CD4-positive, alpha-beta memory T cell (primary cell): ENCODE measurements around the gene HIVEP1. TPM values are rescaled to one million over a fixed set of nuclear protein-coding genes. Genes with fewer than 3 reads are reported as not detected.
A peak's percentile ranks its signal among the peaks of the same experiment; 100 is the strongest.

Source experiments
- CTCF ChIA-PET: fragments of 350-600 bp; sonication (Branson Sonifier 250); formaldehyde crosslinking; loops from one replicate; lab custom pipeline; 2021; ENCODE audit warnings: inconsistent platforms; ENCODE audit not compliant: partially characterized antibody; lab: Charles Lee
- POLR2A ChIA-PET: fragments of 350-600 bp; sonication (Branson Sonifier 250); formaldehyde crosslinking; loops from one replicate; lab custom pipeline; 2021; ENCODE audit not compliant: partially characterized antibody; lab: Charles Lee
- DNase-seq, 5 donors: peaks; one replicate each; pipeline versions ENCODE4 v3.0.0 to v3.0.0-alpha.2; 2020 to 2022; ENCODE audit warnings: mixed read lengths in 1 of 5
- H3K27ac ChIP-seq: one replicate; pipeline ENCODE4 v1.7.0; 2013; ENCODE audit warnings: low read depth, low read length
- H3K27me3 ChIP-seq: 2 replicates; pipeline ENCODE4 v1.7.0; 2013; ENCODE audit warnings: mild to moderate bottlenecking, low read length, moderate library complexity; ENCODE audit not compliant: insufficient read depth
- H3K36me3 ChIP-seq: 2 replicates; pipeline ENCODE4 v1.7.0; 2013; ENCODE audit warnings: mild to moderate bottlenecking, low read length, moderate library complexity; ENCODE audit not compliant: insufficient read depth
- H3K4me1 ChIP-seq: 2 replicates; pipeline ENCODE4 v1.7.0; 2013; ENCODE audit warnings: mild to moderate bottlenecking, low read length, moderate library complexity; ENCODE audit not compliant: insufficient read depth
- H3K4me3 ChIP-seq, 2 donors: one replicate each; pipeline ENCODE4 v1.7.0; 2013; ENCODE audit warnings: low read length in 2 of 2, mild to moderate bottlenecking in 1 of 2
- H3K9me3 ChIP-seq, 2 donors: one replicate each; pipeline ENCODE4 v1.7.0; 2013; ENCODE audit warnings: low read length in 2 of 2, control low read depth in 1 of 2; ENCODE audit not compliant: control insufficient read depth in 1 of 2
- H3K27ac Mint-ChIP-seq, 7 donors: one replicate each; pipeline ENCODE4 v1.8.0; 2020 to 2021; ENCODE audit warnings: mixed read lengths in 7 of 7, mild to moderate bottlenecking in 6 of 7, inconsistent platforms in 3 of 7, moderate library complexity in 3 of 7
- H3K27me3 Mint-ChIP-seq, 2 donors: one replicate each; pipeline ENCODE4 v1.8.0; 2020 to 2021; ENCODE audit warnings: mixed read lengths in 2 of 2
- H3K36me3 Mint-ChIP-seq, 2 donors: one replicate each; pipeline ENCODE4 v1.8.0; 2020 to 2021; ENCODE audit warnings: mixed read lengths in 2 of 2, inconsistent platforms in 1 of 2, mild to moderate bottlenecking in 1 of 2
- H3K4me1 Mint-ChIP-seq, 4 donors: one replicate each; pipeline ENCODE4 v1.8.0; 2020 to 2021; ENCODE audit warnings: mixed read lengths in 4 of 4, mild to moderate bottlenecking in 1 of 4
- H3K4me3 Mint-ChIP-seq, 8 donors: one replicate each; pipeline ENCODE4 v1.8.0; 2020 to 2021; ENCODE audit warnings: mixed read lengths in 8 of 8, mild to moderate bottlenecking in 7 of 8, moderate library complexity in 6 of 8, inconsistent platforms in 3 of 8
- H3K9me3 Mint-ChIP-seq, 8 donors: one replicate each; pipeline ENCODE4 v1.8.0; 2020 to 2021; ENCODE audit warnings: mixed read lengths in 8 of 8, mild to moderate bottlenecking in 5 of 8, inconsistent platforms in 3 of 8, moderate library complexity in 1 of 8
- intact Hi-C: fragments of 100-400 bp; cut with micrococcal nuclease; formaldehyde crosslinking; loops from one replicate; pipeline ENCODE4 v1.15.1; 2023
- polyA plus RNA-seq, 2 donors: library from polyadenylated mRNA; unstranded; fragments of 300-500 nt; fragmentation: Illumina TruSeq; gene quantifications; one replicate each; pipeline ENCODE4 v1.2.3, GENCODE V29; 2021
- total RNA-seq, 2 experiments: library from RNA; stranded (reverse); gene quantifications; one replicate each; pipeline ENCODE4 v1.2.3, GENCODE V29; 2021

Gene HIVEP1
- total and polyA plus RNA-seq, 4 experiments from 2014 or later = 0.47 to 17.6 (median 11.9) TPM

DNA sequence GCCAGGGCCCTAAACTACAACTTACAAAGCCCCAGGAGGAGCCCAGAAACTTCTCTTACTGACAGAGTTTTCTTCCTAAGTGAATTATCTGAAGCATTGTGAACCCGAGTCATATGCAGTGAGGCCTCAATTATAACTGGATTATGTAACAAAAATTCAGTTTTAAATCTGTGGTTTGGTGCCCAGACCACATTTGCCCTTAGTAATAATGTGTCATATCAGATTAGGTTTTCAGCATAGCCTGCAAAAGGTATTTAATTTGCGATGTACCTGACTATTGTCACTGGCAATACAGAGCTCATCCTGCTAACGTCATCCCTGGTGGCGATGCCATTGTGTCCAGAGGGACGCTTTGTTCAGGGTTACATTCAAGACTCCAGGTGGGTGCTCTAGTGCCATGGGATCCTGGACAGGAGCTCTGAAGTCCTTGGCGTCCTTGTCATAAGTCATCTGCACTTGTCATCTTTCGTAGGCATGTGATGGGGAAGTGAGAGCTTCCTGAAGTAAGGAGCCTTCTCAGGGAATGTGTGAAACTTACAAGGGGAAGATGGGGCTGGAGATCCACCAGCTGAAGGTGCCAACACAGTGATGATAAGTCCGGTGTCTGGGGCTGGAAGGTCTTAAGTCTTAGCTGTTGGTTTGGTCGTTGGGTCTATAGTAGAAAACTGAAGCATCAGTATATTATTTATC lies 65.1 kb downstream of the HIVEP1 start:
- H3K27me3 Mint-ChIP-seq = no peaks in the 10 kb centered on the region
- POLR2A ChIA-PET = no interaction called here

DNA sequence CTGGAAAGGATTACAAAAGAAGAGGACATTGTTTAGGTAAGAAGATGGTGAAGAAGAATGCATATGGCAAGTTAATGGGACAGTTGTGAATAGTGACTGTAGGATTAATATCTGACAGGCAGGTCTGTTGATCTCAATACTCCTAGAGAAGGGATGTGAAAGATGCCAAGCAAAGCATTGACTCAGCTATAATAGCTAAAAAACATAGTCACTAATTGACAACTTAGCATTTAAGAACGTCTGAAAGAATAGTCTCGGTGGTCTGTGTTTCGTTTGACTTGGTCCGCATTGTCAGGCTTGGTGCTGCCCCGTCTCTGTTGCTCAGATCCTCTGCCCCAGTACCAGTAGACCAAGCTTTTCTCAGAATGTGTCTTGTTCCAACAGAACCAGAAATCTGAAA lies 65.9 kb downstream of the HIVEP1 start:
- ChIA-PET CTCF (interaction anchor here (1.1 to 1.4 kb wide), 2 partner anchors 9 to 422 kb away, joined by 3 read pairs; no protein-coding TSS in a partner anchor), POLR2A (no interaction called here)
- Mint-ChIP-seq H3K27me3 (no peaks in the 10 kb centered on the region), H3K9me3 (no peaks in the 10 kb centered on the region), H3K4me3 (no peak overlapping the region), H3K4me1 (peaks cover 24 to 32% (median 29%) of the 10 kb centered on the region in 4 donors), H3K36me3 (peaks cover 6 to 10% of the 10 kb centered on the region in 2 donors), H3K27ac (no peak overlapping the region)
- intact Hi-C loops = no loop called here
- Histone ChIP-seq H3K4me1 (no peaks in the 10 kb centered on the region), H3K9me3 (no peaks in the 10 kb centered on the region), H3K36me3 (no peaks in the 10 kb centered on the region), H3K27me3 (no peaks in the 10 kb centered on the region), H3K27ac (no peak overlapping the region), H3K4me3 (no peak overlapping the region)
- DNase-seq = no peak

More for the DNA sequence above, 65.1 kb downstream of the HIVEP1 start:
- no peak overlapping the region for H3K27ac ChIP-seq
- no peaks in the 10 kb centered on the region for H3K4me1 ChIP-seq
- peak overlapping the region in 2 of 7 donors; percentile 18 to 24 for H3K27ac Mint-ChIP-seq
- no peak overlapping the region for H3K4me3 Mint-ChIP-seq
- no peaks in the 10 kb centered on the region for H3K9me3 ChIP-seq
- intact Hi-C loops = no loop called here
- H3K4me1 Mint-ChIP-seq = peaks cover 22 to 39% (median 30%) of the 10 kb centered on the region in 4 donors
- no peaks in the 10 kb centered on the region for H3K27me3 ChIP-seq
- no peak for DNase-seq
- no peaks in the 10 kb centered on the region for H3K9me3 Mint-ChIP-seq
- CTCF ChIA-PET = interaction anchor here (1.1 to 1.4 kb wide), 2 partner anchors 10 to 421 kb away, joined by 3 read pairs; no protein-coding TSS in a partner anchor
- H3K4me3 ChIP-seq = no peak overlapping the region
- H3K36me3 Mint-ChIP-seq = peaks cover 6 to 11% of the 10 kb centered on the region in 2 donors
- H3K36me3 ChIP-seq = no peaks in the 10 kb centered on the region

DNA sequence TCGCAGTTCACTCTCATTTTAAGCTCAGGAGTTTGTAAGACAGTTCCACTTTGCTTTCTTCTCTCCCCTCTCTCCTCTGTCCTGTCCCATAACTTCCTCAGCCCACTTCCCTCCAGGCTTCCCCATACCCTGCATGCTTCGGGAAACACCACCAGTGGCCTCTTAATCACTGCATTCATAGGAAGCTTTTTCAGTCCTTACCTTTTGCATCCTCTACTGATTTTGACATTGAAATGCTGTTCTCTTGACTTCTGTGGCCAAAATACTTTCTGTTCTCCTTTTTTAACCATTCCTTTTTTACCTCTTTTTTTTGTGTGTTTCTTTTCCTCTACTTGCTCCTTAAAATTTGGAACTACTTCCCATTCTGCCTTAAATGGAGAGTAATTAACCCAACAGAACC lies 69.7 kb downstream of the HIVEP1 start:
- no peaks in the 10 kb centered on the region for H3K9me3 Mint-ChIP-seq
- DNase-seq = no peak
- Histone ChIP-seq H3K4me1 (peaks cover 16% of the 10 kb centered on the region), H3K36me3 (no peaks in the 10 kb centered on the region), H3K27ac (no peak overlapping the region), H3K27me3 (no peaks in the 10 kb centered on the region), H3K9me3 (no peaks in the 10 kb centered on the region), H3K4me3 (no peak overlapping the region)
- H3K4me3 Mint-ChIP-seq = no peak overlapping the region
- POLR2A ChIA-PET = no interaction called here
- peaks cover 33 to 44% (median 38%) of the 10 kb centered on the region in 4 donors for H3K4me1 Mint-ChIP-seq
- CTCF ChIA-PET = no interaction called here
- no peaks in the 10 kb centered on the region for H3K27me3 Mint-ChIP-seq
- intact Hi-C loops = no loop called here
- peaks cover 4 to 6% of the 10 kb centered on the region in 2 donors for H3K36me3 Mint-ChIP-seq
- H3K27ac Mint-ChIP-seq = peak overlapping the region in 1 of 7 donors; percentile 47

DNA sequence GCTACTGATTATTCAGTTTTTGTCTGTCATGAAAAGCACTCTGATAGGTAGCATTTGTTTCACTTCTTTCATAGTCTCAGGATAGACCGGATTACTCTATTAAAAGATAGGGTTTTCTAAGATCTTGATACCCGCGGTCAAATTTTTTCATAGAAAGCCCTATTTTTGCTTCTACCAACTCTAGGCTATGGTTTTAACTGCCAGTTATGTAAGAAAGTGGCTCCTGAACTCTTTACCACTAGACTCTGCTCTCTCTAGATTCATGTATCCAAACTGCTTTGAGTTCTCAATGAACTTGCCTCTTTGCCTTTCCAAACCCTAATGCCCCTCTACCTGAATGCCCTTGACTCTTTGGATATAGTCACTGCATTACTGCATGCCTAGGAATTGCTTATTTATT lies 70.3 kb downstream of the HIVEP1 start:
- Histone ChIP-seq H3K27me3 (no peaks in the 10 kb centered on the region), H3K4me1 (peaks cover 16% of the 10 kb centered on the region), H3K36me3 (no peaks in the 10 kb centered on the region), H3K4me3 (no peak overlapping the region), H3K27ac (no peak overlapping the region), H3K9me3 (no peaks in the 10 kb centered on the region)
- H3K27me3 Mint-ChIP-seq = no peaks in the 10 kb centered on the region
- H3K27ac Mint-ChIP-seq = no peak overlapping the region
- no peak for DNase-seq
- ChIA-PET POLR2A (no interaction called here), CTCF (no interaction called here)
- H3K4me1 Mint-ChIP-seq = peaks cover 33 to 43% (median 36%) of the 10 kb centered on the region in 4 donors
- H3K4me3 Mint-ChIP-seq = no peak overlapping the region
- intact Hi-C loops = no loop called here
- peaks cover 4 to 6% of the 10 kb centered on the region in 2 donors for H3K36me3 Mint-ChIP-seq
- H3K9me3 Mint-ChIP-seq = no peaks in the 10 kb centered on the region

DNA sequence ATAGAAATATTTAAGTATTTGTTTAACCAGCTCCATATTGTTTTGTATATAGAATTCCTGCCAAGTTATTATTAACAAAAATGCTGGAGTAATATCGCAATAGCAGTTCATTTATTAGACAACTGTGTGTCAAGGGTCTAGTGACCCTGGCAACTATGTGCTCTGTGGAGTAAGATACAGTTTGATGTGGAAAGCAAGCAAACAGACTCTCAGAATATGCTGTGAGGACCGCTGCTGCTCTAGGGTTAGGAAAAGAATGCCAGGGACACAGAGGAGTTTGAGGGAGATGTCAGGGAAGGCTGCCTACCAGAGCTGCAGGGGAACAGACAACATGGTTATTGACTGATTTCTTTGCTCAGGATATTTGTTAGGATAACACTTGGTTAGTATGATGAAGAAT lies 71.2 kb downstream of the HIVEP1 start:
- H3K27me3 ChIP-seq = no peaks in the 10 kb centered on the region
- peaks cover 16% of the 10 kb centered on the region for H3K4me1 ChIP-seq
- Mint-ChIP-seq H3K4me3 (peak overlapping the region in 1 of 8 donors; percentile 47), H3K36me3 (no peaks in the 10 kb centered on the region), H3K4me1 (peaks cover 31 to 43% (median 35%) of the 10 kb centered on the region in 4 donors), H3K27me3 (no peaks in the 10 kb centered on the region), H3K9me3 (no peaks in the 10 kb centered on the region), H3K27ac (peak overlapping the region in 3 of 7 donors; percentile 20 to 63 (median 46))
- no peak overlapping the region for H3K4me3 ChIP-seq
- no peaks in the 10 kb centered on the region for H3K36me3 ChIP-seq
- intact Hi-C loops = no loop called here
- POLR2A ChIA-PET = no interaction called here
- no peak for DNase-seq
- H3K27ac ChIP-seq = no peak overlapping the region
- H3K9me3 ChIP-seq = no peaks in the 10 kb centered on the region
- CTCF ChIA-PET = no interaction called here

DNA sequence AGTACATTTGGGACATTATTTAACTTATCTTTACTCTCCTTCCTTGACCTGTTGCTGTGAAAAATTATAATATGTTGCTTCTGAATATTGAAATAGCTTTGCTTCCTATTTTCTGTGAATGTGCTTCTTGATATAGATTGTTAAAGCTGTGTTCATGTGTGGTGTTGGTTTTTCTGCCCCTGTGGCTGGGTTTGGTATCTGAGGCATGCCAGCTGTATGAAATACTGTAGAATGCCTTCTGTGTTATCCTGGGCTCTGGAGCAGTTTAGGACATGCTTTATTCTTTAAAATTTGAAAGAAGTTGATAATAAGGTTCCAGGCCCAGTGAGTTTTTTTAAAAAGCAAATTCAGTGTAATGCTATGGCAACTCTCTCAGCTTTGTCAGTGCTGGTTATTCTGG lies 71.7 kb downstream of the HIVEP1 start:
- intact Hi-C loops = no loop called here

DNA sequence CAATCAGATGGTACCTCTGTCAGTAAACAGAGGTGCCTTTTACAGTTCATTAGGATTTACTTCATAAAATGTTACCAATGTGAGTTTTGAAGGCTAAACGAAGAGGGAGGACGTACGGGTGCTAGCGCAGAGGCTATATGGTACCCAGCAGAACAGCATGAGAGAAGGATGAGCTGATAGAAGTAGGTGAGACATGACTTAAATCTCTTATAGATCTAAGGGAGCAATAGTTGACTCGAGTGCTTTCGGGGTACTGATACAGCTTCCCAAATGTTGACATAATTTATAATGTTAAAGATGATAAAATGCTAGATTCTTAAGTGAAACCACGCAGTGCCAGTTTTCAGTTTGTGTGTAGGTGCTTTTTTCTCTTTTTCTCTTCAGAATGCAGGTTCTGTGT lies 72.6 kb downstream of the HIVEP1 start:
- H3K36me3 ChIP-seq = no peaks in the 10 kb centered on the region
- no peaks in the 10 kb centered on the region for H3K9me3 ChIP-seq
- no peak for DNase-seq
- peak overlapping the region in 2 of 8 donors; percentile 0 to 38 for H3K4me3 Mint-ChIP-seq
- H3K4me1 Mint-ChIP-seq = peaks cover 30 to 43% (median 35%) of the 10 kb centered on the region in 4 donors
- H3K4me3 ChIP-seq = no peak overlapping the region
- peaks cover 1 to 4% of the 10 kb centered on the region in 2 donors for H3K36me3 Mint-ChIP-seq
- no peaks in the 10 kb centered on the region for H3K9me3 Mint-ChIP-seq
- peak overlapping the region in 1 of 7 donors; percentile 67 for H3K27ac Mint-ChIP-seq
- no peaks in the 10 kb centered on the region for H3K27me3 Mint-ChIP-seq
- H3K4me1 ChIP-seq = peaks cover 16% of the 10 kb centered on the region
- intact Hi-C loops = no loop called here
- no peak overlapping the region for H3K27ac ChIP-seq
- no peaks in the 10 kb centered on the region for H3K27me3 ChIP-seq
- ChIA-PET POLR2A (no interaction called here), CTCF (interaction anchor here (0.8 kb wide), 1 partner anchor 9 kb away, joined by 3 read pairs; no protein-coding TSS in a partner anchor)

More for the DNA sequence above, 71.7 kb downstream of the HIVEP1 start:
- Histone ChIP-seq H3K9me3 (no peaks in the 10 kb centered on the region), H3K27ac (no peak overlapping the region), H3K4me1 (peaks cover 16% of the 10 kb centered on the region), H3K4me3 (no peak overlapping the region), H3K27me3 (no peaks in the 10 kb centered on the region), H3K36me3 (no peaks in the 10 kb centered on the region)
- Mint-ChIP-seq H3K27me3 (no peaks in the 10 kb centered on the region), H3K4me3 (no peak overlapping the region), H3K4me1 (peaks cover 31 to 43% (median 35%) of the 10 kb centered on the region in 4 donors), H3K36me3 (no peaks in the 10 kb centered on the region), H3K9me3 (no peaks in the 10 kb centered on the region), H3K27ac (peak overlapping the region in 2 of 7 donors; percentile 31 to 69)
- ChIA-PET POLR2A (no interaction called here), CTCF (no interaction called here)
- DNase-seq = no peak
